ENCODE measurements around the gene TMED1. TPM values are rescaled to one million over a fixed set of nuclear protein-coding genes. Genes with fewer than 3 reads are reported as not detected.

The TMED1 gene
- total and polyA plus RNA-seq, 2 donors from 2014 or later: 36.0 to 60.6 TPM

DNA sequence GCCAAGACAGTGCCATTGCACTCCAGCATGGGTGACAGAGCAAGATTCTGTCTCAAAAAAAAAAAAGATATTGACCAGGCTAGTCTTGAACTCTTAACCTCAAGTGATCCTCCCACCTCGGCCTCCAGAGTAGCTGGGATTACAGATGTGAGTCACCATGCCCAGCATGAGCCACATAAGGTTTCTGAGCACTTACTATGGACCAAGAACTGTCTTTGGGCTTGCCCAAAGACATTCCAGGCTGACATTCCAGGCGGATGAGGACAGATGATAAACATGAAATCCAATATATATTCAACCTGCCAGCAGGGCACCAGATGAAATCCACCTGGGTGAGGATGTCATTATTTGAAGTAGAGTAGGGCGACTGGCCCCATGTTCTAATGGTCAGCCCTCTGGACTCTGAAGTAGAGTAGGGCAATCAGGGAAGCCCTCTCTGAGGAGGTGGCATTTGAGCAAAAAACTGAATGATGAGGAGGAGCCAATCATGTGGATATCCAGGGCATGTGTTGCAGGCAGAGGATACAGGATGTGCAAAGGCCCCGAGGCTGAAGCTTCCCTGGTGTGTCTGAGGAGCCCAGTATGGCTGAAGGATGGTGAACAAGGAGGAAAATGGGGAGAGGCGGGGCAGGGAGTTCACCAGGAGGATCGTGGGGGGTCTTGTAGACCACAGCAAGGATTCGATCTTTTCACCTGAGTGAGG is 16.2 kb upstream of the TMED1 start:
- TF ChIP-seq CTCF (IDR thresholded peaks at IDR 0.05; ENCODE audit: borderline replicate concordance, extremely low read depth, insufficient read depth): no peak
- DNase-seq (peak in 1 of 5 donors; percentile 8), FAIRE-seq (no peak)
- Histone ChIP-seq H3K27me3 (ENCODE audit: control insufficient read depth, insufficient read depth, low read length) (no peaks in the 10 kb centered on the region), H3K4me1 (ENCODE audit: control insufficient read depth in 2 of 3, insufficient read depth in 2 of 3, low read depth in 1 of 3, low read length in 3 of 3) (no peaks in the 10 kb centered on the region), H3K36me3 (ENCODE audit: control insufficient read depth in 2 of 3, insufficient read depth in 3 of 3, low read length in 3 of 3) (no peaks in the 10 kb centered on the region), H3K4me3 (ENCODE audit: low read length in 3 of 3) (no peak overlapping the region), H3K9me3 (ENCODE audit: control insufficient read depth in 2 of 3, insufficient read depth in 1 of 3, low read length in 3 of 3) (no peaks in the 10 kb centered on the region), H3K9ac (ENCODE audit: low read length in 3 of 3) (no peak overlapping the region), H3K27ac (ENCODE audit: low read depth in 2 of 2, low read length in 2 of 2) (no peak overlapping the region)
- intact Hi-C loops (cut with DNase I): no loop called here

GRCh38 chr19:10850631-10851030 is 14.6 kb upstream of the TMED1 start:
- no peak for TF ChIP-seq CTCF (IDR thresholded peaks at IDR 0.05; ENCODE audit: borderline replicate concordance, extremely low read depth, insufficient read depth)
- H3K27me3 ChIP-seq (ENCODE audit: control insufficient read depth, insufficient read depth, low read length): no peaks in the 10 kb centered on the region
- peaks cover 0 to 8% (median 0%) of the 10 kb centered on the region in 3 donors for H3K9me3 ChIP-seq (ENCODE audit: control insufficient read depth in 2 of 3, insufficient read depth in 1 of 3, low read length in 3 of 3)
- H3K27ac ChIP-seq (ENCODE audit: low read depth in 2 of 2, low read length in 2 of 2): no peak overlapping the region
- intact Hi-C loops (cut with DNase I): no loop called here
- H3K4me1 ChIP-seq (ENCODE audit: control insufficient read depth in 2 of 3, insufficient read depth in 2 of 3, low read depth in 1 of 3, low read length in 3 of 3): no peaks in the 10 kb centered on the region
- H3K36me3 ChIP-seq (ENCODE audit: control insufficient read depth in 2 of 3, insufficient read depth in 3 of 3, low read length in 3 of 3): no peaks in the 10 kb centered on the region
- FAIRE-seq (no peak), DNase-seq (no peak)
- H3K9ac ChIP-seq (ENCODE audit: low read length in 3 of 3): no peak overlapping the region
- no peak overlapping the region for H3K4me3 ChIP-seq (ENCODE audit: low read length in 3 of 3)

DNA sequence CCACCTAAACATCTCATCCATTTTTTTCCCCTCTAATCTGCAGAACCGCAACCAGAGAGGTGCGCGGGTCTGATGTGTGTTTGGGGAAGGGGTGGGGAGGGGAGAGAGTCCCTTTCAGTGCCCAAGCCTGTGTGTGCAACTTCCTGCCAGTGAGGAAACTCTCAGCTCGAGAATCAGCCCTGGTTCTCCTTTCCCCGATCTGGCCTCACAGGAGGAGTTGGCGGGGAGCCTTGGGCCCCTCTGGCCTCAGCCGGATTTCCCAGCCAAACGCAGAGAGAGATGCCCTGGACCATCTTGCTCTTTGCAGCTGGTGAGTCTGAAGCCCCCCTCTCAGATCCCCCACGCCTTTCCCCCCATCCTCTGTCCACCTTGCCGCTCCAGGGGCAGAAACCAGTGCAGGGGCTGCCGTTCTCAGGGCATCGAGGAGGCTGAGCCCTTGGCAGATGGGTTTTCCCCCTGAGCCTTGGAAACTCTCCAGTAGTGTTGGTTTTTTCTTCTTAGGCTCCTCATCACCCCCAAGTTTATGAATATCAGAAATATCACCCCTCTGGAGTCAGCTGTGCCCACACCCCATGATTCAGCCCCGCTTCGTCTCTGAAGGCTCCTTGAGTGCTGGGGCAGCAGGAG is 12.3 kb upstream of the TMED1 start, which contains the start of gene C19orf38:
Gene C19orf38, plus strand, starts transcription at position 186 of the 627 bp plus-strand sequence. Its CDS starts 94 bp downstream, at position 280.
- TF ChIP-seq CTCF (IDR thresholded peaks at IDR 0.05; ENCODE audit: borderline replicate concordance, extremely low read depth, insufficient read depth): no peak
- Histone ChIP-seq H3K9ac (ENCODE audit: low read length in 3 of 3) (no peak within 1 kb of the TSS), H3K4me1 (ENCODE audit: control insufficient read depth in 2 of 3, insufficient read depth in 2 of 3, low read depth in 1 of 3, low read length in 3 of 3) (no peaks in the 10 kb centered on the region), H3K27ac (ENCODE audit: low read depth in 2 of 2, low read length in 2 of 2) (no peak within 1 kb of the TSS), H3K27me3 (ENCODE audit: control insufficient read depth, insufficient read depth, low read length) (no peaks in the 10 kb centered on the region), H3K36me3 (ENCODE audit: control insufficient read depth in 2 of 3, insufficient read depth in 3 of 3, low read length in 3 of 3) (no peaks in the 10 kb centered on the region), H3K9me3 (ENCODE audit: control insufficient read depth in 2 of 3, insufficient read depth in 1 of 3, low read length in 3 of 3) (peaks cover 0 to 8% (median 0%) of the 10 kb centered on the region in 3 donors), H3K4me3 (ENCODE audit: low read length in 3 of 3) (no peak within 1 kb of the TSS)
- peak in 1 of 5 donors; percentile 55 for DNase-seq
- intact Hi-C loops (cut with DNase I): no loop called here
- no peak for FAIRE-seq
